ENCODE data around the gene AGFG1.
"Not testable (repeated sequence)": the region's sequence is repeated elsewhere in the genome, so short reads cannot be mapped to it uniquely, and the experiment has no call there.

- not testable (repeated sequence) for TF ChIP-seq CTCF (IDR thresholded peaks at IDR 0.05); EZH2 (IDR thresholded peaks at IDR 0.05; ENCODE audit: borderline replicate concordance, insufficient read depth, low read depth, low read length, poor library complexity, severe bottlenecking)
Measured at GRCh38 chr2:227518278-227518865, 46.4 kb downstream of the AGFG1 start.

All from B cell (primary cell).